Kidney epithelial cell (primary cell): ENCODE measurements around the gene MRRF. TPM values are rescaled to one million over a fixed set of nuclear protein-coding genes. Genes with fewer than 3 reads are reported as not detected.

ENCODE experiments used
- DNase-seq: peaks from one replicate; pipeline ENCODE4 v3.0.0-alpha.2; 2010; ENCODE audit warnings: low read depth
- H3K27me3 ChIP-seq: 2 replicates; pipeline ENCODE4 v1.6.0; 2011; ENCODE audit warnings: low read length; ENCODE audit not compliant: control insufficient read depth, insufficient read depth
- H3K36me3 ChIP-seq: 2 replicates; pipeline ENCODE4 v1.5.1; 2011; ENCODE audit warnings: low read length; ENCODE audit not compliant: control insufficient read depth, insufficient read depth
- H3K4me3 ChIP-seq: 2 replicates; pipeline ENCODE4 v1.5.1; 2011; ENCODE audit warnings: low read depth, mild to moderate bottlenecking, control low read depth, low read length
- total RNA-seq: library from RNA; depleted of rRNA; stranded (reverse); fragments of >200 nt; gene quantifications from 2 replicates; pipeline ENCODE4 v1.2.3, GENCODE V29; 2015
- TF ChIP-seq, protein P1 (sequence below): IDR thresholded peaks from 2 replicates; pipeline ENCODE4 v1.5.1; 2011; ENCODE audit warnings: mild to moderate bottlenecking, moderate library complexity, low read length, control low read depth, inconsistent platforms; ENCODE audit not compliant: insufficient read depth, poor library complexity, severe bottlenecking

MRRF gene
- total RNA-seq, 1 donor from 2014 or later, result 46.2 TPM

DNA sequence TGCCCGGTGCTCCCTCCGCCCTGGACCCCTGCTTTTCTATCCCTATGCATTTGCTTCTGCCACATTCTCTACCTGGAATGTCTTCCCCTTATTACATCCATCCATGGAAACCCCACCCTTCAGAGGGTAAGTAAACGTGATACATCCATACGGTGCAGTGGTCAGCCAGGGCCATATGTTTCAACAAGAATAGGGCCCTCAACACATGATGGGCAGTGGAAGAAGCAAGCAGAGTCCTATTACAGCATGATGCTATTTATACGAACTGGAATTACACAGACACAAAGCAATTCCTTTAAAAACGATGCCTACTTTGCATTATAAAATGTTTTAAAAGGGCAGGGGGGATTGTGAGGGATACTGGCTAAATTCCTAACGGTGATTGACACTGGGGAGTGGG, 68.0 kb downstream of the MRRF start:
- H3K27me3 ChIP-seq, result peaks cover 14% of the 10 kb centered on the region
- no peaks in the 10 kb centered on the region for H3K36me3 ChIP-seq
- DNase-seq, result no peak
- TF ChIP-seq, protein P1, sequence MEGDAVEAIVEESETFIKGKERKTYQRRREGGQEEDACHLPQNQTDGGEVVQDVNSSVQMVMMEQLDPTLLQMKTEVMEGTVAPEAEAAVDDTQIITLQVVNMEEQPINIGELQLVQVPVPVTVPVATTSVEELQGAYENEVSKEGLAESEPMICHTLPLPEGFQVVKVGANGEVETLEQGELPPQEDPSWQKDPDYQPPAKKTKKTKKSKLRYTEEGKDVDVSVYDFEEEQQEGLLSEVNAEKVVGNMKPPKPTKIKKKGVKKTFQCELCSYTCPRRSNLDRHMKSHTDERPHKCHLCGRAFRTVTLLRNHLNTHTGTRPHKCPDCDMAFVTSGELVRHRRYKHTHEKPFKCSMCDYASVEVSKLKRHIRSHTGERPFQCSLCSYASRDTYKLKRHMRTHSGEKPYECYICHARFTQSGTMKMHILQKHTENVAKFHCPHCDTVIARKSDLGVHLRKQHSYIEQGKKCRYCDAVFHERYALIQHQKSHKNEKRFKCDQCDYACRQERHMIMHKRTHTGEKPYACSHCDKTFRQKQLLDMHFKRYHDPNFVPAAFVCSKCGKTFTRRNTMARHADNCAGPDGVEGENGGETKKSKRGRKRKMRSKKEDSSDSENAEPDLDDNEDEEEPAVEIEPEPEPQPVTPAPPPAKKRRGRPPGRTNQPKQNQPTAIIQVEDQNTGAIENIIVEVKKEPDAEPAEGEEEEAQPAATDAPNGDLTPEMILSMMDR, result no peak
- no peak overlapping the region for H3K4me3 ChIP-seq

GRCh38 chr9:122333169-122333808, 68.6 kb downstream of the MRRF start:
- no peak for DNase-seq
- TF ChIP-seq, protein P1, result no peak

GRCh38 chr9:122334916-122335315, 70.2 kb downstream of the MRRF start:
- H3K36me3 ChIP-seq, result no peaks in the 10 kb centered on the region
- peaks cover 30% of the 10 kb centered on the region for H3K27me3 ChIP-seq
- no peak overlapping the region for H3K4me3 ChIP-seq
- no peak for DNase-seq
- TF ChIP-seq, protein P1, result no peak

More at GRCh38 chr9:122333169-122333808, 68.6 kb downstream of the MRRF start:
- Histone ChIP-seq H3K36me3 (no peaks in the 10 kb centered on the region), H3K4me3 (no peak overlapping the region), H3K27me3 (peaks cover 21% of the 10 kb centered on the region)

GRCh38 chr9:122336189-122336588, 71.5 kb downstream of the MRRF start:
- no peak for DNase-seq
- TF ChIP-seq, protein P1, result no peak
- Histone ChIP-seq H3K27me3 (peaks cover 36% of the 10 kb centered on the region), H3K36me3 (no peaks in the 10 kb centered on the region), H3K4me3 (no peak overlapping the region)

DNA sequence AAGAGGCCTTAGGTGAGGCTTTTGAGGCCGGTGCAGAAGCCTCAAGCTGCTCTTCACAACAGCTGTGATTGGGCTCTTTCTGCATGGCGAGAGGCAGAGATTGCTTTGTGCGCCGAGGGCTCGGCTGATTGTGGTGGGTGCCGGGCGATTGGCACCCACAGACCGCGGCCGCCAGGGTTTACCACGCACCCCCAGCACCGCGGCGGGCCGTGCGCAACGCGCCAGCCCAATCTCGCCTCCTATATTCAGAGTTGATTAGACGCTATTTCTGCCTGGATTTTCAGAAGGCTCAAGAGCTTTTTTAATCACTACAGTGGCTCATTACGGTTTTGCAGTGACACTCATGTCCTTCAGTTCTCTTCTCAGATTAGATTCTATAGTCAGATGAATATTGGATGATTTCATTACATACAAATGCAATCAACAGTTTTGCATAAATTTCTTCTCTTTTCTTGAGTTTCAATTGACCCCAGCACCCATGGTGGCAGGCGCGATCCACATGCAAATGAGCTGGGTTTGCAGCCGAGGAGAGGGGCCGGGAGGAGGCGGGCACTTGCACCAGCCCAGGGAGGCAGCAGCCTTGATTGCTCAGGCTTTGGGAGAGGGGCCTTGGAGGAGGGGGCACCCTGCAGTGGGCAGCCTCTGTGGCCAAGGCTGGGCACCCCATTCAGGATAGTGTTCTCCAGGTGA, 72.3 kb downstream of the MRRF start:
- TF ChIP-seq, protein P1, result no peak

More for the DNA sequence above, 72.3 kb downstream of the MRRF start:
- DNase-seq, result no peak
- H3K27me3 ChIP-seq, result peaks cover 36% of the 10 kb centered on the region
- H3K4me3 ChIP-seq, result no peak overlapping the region
- H3K36me3 ChIP-seq, result no peaks in the 10 kb centered on the region
